GM23338 (cell line): ENCODE results near the gene ALDH5A1.

Experiments used
- CREB1 ChIP-seq: fragments of 250-450 bp; sonication (Bioruptor Pico); IDR thresholded peaks from 2 replicates; pipeline ENCODE4 v1.5.0; 2020; ENCODE audit warnings: low read depth, mild to moderate bottlenecking, moderate library complexity
- CTCF ChIP-seq, 2 experiments: fragments of 200-600 bp in 1 of 2; sonication (generic) in 1 of 2; conservative IDR thresholded peaks; 2 replicates each; pipeline versions ENCODE4 v1.5.1 to v1.6.1; 2016 to 2017; ENCODE audit warnings: antibody characterized with exemption in 2 of 2, low read depth in 2 of 2, mild to moderate bottlenecking in 2 of 2, moderate library complexity in 1 of 2
- EZH2 ChIP-seq: fragments of 200-600 bp; sonication (generic); IDR thresholded peaks from one replicate; pipeline ENCODE4 v1.8.0; 2017; ENCODE audit warnings: antibody characterized with exemption, mild to moderate bottlenecking, low read depth; ENCODE audit not compliant: unreplicated experiment
- EZH2phosphoT487 ChIP-seq: fragments of 200-600 bp; sonication (generic); IDR thresholded peaks from one replicate; pipeline ENCODE4 v1.8.1; 2018; ENCODE audit warnings: antibody characterized with exemption; ENCODE audit not compliant: unreplicated experiment
- JUNB ChIP-seq: IDR thresholded peaks from one replicate; pipeline ENCODE4 v1.6.1; 2016; ENCODE audit warnings: antibody characterized with exemption; ENCODE audit not compliant: unreplicated experiment
- NANOG ChIP-seq: IDR thresholded peaks from 2 replicates; pipeline ENCODE4 v1.6.1; 2016; ENCODE audit warnings: antibody characterized with exemption, borderline replicate concordance
- POLR2AphosphoS5 ChIP-seq: IDR thresholded peaks from 2 replicates; pipeline ENCODE4 v1.6.1; 2016; ENCODE audit warnings: antibody characterized with exemption, low read depth
- STAT1 ChIP-seq: IDR thresholded peaks from one replicate; pipeline ENCODE4 v1.6.1; 2016; ENCODE audit warnings: antibody characterized with exemption; ENCODE audit not compliant: unreplicated experiment
- ZNF114 ChIP-seq: fragments of 250-450 bp; sonication (Bioruptor Pico); IDR thresholded peaks from 2 replicates; pipeline ENCODE4 v1.5.0; 2020; ENCODE audit warnings: mild to moderate bottlenecking, moderate library complexity
- ZNF331 ChIP-seq: fragments of 250-450 bp; sonication (Bioruptor Pico); IDR thresholded peaks from 2 replicates; pipeline ENCODE4 v1.5.0; 2020; ENCODE audit warnings: low read depth, mild to moderate bottlenecking, moderate library complexity
- TF ChIP-seq, protein P1 (sequence below): fragments of 250-450 bp; sonication (Bioruptor Pico); IDR thresholded peaks from 2 replicates; pipeline ENCODE4 v1.5.0; 2020; ENCODE audit warnings: mild to moderate bottlenecking, moderate library complexity
- TF ChIP-seq, protein P2 (sequence below): IDR thresholded peaks from one replicate; pipeline ENCODE4 v1.6.1; 2018; ENCODE audit warnings: antibody characterized with exemption; ENCODE audit not compliant: unreplicated experiment
- TF ChIP-seq, protein P3 (sequence below): IDR thresholded peaks from 2 replicates; pipeline ENCODE4 v1.6.1; 2016; ENCODE audit warnings: antibody characterized with exemption

DNA sequence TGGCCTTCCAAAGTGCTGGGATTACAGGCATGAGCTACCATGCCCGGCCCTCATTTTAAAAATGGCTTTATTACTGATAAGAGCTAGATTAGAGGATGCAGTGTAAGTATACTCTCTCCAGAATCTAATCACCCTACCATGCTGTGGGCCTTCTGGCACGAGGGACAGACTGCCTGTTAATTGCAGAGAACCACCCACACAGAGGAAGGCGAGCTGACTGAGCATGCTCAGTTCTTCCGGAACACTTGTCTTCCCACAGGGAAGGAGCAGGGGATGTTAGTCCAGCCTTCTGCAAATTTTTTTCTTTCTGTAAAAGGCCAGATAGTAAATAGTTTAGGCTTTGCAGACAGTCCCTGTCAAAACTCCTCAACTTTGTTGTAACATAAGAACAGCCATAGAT lies 48.9 kb downstream of the ALDH5A1 start:
- TF ChIP-seq, protein P1, sequence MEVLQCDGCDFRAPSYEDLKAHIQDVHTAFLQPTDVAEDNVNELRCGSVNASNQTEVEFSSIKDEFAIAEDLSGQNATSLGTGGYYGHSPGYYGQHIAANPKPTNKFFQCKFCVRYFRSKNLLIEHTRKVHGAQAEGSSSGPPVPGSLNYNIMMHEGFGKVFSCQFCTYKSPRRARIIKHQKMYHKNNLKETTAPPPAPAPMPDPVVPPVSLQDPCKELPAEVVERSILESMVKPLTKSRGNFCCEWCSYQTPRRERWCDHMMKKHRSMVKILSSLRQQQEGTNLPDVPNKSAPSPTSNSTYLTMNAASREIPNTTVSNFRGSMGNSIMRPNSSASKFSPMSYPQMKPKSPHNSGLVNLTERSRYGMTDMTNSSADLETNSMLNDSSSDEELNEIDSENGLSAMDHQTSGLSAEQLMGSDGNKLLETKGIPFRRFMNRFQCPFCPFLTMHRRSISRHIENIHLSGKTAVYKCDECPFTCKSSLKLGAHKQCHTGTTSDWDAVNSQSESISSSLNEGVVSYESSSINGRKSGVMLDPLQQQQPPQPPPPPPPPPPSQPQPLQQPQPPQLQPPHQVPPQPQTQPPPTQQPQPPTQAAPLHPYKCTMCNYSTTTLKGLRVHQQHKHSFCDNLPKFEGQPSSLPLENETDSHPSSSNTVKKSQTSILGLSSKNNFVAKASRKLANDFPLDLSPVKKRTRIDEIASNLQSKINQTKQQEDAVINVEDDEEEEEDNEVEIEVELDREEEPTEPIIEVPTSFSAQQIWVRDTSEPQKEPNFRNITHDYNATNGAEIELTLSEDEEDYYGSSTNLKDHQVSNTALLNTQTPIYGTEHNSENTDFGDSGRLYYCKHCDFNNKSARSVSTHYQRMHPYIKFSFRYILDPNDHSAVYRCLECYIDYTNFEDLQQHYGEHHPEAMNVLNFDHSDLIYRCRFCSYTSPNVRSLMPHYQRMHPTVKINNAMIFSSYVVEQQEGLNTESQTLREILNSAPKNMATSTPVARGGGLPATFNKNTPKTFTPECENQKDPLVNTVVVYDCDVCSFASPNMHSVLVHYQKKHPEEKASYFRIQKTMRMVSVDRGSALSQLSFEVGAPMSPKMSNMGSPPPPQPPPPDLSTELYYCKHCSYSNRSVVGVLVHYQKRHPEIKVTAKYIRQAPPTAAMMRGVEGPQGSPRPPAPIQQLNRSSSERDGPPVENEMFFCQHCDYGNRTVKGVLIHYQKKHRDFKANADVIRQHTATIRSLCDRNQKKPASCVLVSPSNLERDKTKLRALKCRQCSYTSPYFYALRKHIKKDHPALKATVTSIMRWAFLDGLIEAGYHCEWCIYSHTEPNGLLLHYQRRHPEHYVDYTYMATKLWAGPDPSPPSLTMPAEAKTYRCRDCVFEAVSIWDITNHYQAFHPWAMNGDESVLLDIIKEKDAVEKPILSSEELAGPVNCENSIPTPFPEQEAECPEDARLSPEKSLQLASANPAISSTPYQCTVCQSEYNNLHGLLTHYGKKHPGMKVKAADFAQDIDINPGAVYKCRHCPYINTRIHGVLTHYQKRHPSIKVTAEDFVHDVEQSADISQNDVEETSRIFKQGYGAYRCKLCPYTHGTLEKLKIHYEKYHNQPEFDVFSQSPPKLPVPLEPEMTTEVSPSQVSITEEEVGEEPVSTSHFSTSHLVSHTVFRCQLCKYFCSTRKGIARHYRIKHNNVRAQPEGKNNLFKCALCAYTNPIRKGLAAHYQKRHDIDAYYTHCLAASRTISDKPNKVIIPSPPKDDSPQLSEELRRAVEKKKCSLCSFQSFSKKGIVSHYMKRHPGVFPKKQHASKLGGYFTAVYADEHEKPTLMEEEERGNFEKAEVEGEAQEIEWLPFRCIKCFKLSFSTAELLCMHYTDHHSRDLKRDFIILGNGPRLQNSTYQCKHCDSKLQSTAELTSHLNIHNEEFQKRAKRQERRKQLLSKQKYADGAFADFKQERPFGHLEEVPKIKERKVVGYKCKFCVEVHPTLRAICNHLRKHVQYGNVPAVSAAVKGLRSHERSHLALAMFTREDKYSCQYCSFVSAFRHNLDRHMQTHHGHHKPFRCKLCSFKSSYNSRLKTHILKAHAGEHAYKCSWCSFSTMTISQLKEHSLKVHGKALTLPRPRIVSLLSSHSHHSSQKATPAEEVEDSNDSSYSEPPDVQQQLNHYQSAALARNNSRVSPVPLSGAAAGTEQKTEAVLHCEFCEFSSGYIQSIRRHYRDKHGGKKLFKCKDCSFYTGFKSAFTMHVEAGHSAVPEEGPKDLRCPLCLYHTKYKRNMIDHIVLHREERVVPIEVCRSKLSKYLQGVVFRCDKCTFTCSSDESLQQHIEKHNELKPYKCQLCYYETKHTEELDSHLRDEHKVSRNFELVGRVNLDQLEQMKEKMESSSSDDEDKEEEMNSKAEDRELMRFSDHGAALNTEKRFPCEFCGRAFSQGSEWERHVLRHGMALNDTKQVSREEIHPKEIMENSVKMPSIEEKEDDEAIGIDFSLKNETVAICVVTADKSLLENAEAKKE (CRISPR knock-in tag): no peak
- TF ChIP-seq, protein P2, sequence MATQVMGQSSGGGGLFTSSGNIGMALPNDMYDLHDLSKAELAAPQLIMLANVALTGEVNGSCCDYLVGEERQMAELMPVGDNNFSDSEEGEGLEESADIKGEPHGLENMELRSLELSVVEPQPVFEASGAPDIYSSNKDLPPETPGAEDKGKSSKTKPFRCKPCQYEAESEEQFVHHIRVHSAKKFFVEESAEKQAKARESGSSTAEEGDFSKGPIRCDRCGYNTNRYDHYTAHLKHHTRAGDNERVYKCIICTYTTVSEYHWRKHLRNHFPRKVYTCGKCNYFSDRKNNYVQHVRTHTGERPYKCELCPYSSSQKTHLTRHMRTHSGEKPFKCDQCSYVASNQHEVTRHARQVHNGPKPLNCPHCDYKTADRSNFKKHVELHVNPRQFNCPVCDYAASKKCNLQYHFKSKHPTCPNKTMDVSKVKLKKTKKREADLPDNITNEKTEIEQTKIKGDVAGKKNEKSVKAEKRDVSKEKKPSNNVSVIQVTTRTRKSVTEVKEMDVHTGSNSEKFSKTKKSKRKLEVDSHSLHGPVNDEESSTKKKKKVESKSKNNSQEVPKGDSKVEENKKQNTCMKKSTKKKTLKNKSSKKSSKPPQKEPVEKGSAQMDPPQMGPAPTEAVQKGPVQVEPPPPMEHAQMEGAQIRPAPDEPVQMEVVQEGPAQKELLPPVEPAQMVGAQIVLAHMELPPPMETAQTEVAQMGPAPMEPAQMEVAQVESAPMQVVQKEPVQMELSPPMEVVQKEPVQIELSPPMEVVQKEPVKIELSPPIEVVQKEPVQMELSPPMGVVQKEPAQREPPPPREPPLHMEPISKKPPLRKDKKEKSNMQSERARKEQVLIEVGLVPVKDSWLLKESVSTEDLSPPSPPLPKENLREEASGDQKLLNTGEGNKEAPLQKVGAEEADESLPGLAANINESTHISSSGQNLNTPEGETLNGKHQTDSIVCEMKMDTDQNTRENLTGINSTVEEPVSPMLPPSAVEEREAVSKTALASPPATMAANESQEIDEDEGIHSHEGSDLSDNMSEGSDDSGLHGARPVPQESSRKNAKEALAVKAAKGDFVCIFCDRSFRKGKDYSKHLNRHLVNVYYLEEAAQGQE: no peak
- TF ChIP-seq CTCF (conservative IDR thresholded peaks at IDR 0.05; ENCODE audit: low read depth in 2 of 2): no peak
- no peak for TF ChIP-seq CREB1 (CRISPR knock-in tag)
- TF ChIP-seq JUNB: no peak
- TF ChIP-seq, protein P3, sequence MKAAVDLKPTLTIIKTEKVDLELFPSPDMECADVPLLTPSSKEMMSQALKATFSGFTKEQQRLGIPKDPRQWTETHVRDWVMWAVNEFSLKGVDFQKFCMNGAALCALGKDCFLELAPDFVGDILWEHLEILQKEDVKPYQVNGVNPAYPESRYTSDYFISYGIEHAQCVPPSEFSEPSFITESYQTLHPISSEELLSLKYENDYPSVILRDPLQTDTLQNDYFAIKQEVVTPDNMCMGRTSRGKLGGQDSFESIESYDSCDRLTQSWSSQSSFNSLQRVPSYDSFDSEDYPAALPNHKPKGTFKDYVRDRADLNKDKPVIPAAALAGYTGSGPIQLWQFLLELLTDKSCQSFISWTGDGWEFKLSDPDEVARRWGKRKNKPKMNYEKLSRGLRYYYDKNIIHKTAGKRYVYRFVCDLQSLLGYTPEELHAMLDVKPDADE: no peak
- TF ChIP-seq ZNF331 (CRISPR knock-in tag): no peak
- TF ChIP-seq POLR2AphosphoS5: no peak
- TF ChIP-seq EZH2: no peak
- no peak for TF ChIP-seq STAT1
- no peak for TF ChIP-seq ZNF114 (CRISPR knock-in tag)
- no peak for TF ChIP-seq NANOG
- no peak for TF ChIP-seq EZH2phosphoT487
